NCI-H187 treated with DMSO at 0.1 percent for 48 hours (cell line): ENCODE measurements around the gene SRPRA.
"Not testable (repeated sequence)": the region's sequence is repeated elsewhere in the genome, so short reads cannot be mapped to it uniquely, and the experiment has no call there.

ENCODE experiments used
- DNase-seq: peaks from one replicate; lab custom pipeline; 2025; lab: John Stamatoyannopoulos, UW

SRPRA gene

DNA sequence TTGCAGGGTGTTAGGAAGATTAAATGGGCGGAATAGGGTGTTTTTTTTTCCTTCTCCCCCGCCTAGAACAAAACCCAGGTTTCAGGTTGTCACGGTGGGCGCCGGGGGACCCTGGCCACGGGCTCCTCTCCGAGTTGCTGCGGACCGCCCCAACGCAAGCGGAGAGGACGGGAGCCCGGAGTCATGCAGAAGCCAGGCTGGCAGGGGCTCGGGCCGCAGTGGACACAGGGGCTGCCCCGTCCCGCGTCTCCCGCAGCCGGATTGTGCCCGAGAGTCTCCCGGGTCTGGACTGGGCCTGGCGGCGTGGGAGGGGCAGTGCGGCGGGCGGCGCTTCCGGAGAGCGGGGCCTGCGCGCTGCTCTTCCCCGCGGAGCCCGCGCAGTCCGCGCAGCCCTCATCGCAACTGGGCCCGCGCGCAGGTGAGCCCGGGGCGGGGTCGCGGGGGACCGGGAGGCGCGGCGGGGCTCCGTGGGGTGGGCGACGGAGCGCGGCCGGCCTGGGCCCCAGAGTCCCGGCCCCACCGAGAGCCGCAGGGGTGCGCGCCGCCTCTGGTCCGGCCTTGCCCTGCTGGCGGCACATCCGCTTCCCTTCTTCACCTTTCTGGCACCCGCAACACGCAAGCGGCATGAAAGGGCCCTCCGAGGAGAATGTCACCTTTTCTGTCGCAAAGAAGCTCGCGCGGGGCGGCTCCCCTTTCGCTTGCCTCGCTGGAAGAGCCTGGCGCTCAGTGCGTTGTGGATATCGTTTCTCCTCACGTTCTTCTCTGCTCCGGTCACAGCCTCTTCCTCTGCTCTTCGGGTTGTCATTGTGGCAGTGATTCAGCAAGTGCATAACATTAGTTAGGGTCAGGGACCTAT lies 14.3 kb upstream of the SRPRA start, which contains the start of gene TIRAP:
Gene TIRAP (plus strand): TSS at position 358 of the 856 bp plus-strand sequence. CDS start 7,802 bp downstream, outside the sequence.
- no peak for DNase-seq

DNA sequence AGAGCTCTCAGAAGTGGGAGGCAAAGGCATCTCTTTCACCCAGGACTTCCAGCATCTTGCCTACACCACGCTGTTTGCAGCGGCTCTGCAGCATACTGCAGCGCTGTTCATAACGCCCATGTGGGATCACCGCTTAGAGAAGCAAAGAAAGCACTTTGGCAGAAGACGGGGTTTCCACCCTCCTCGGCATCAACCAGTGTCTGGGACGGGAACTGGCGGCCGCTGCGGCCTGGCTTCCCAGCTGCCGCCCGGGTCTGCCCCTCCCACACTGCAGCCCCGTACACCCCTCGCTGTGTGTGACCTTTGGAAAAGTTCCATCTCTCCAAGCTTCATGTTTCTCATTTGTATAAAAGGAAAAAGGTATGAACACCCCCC lies 13.7 kb upstream of the SRPRA start:
- DNase-seq, result no peak

DNA sequence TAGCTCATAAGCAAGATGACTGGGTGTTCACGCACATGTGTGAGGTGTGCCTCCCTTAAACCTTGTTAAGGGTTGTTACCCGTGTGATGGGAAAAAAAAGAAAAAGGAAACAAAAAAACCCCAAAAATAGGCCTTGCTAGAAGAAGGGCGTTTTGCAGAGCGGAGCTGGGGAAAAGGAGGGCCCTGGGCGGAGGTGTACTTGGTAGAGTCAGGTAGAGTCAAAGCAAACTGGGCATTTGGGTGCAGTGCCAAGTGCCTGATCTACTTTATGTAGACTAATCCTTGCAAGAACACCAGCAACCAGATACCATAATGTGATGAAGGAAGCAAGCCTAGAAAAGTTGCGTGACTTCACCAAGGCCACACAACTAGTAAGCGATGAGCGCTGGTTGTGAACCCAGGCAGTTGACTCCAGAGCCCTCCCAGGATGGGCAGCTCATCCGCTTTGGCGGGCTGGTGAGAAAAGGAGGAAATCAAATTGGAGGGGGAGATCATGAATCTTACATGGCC lies 13.0 kb upstream of the SRPRA start:
- no peak for DNase-seq

DNA sequence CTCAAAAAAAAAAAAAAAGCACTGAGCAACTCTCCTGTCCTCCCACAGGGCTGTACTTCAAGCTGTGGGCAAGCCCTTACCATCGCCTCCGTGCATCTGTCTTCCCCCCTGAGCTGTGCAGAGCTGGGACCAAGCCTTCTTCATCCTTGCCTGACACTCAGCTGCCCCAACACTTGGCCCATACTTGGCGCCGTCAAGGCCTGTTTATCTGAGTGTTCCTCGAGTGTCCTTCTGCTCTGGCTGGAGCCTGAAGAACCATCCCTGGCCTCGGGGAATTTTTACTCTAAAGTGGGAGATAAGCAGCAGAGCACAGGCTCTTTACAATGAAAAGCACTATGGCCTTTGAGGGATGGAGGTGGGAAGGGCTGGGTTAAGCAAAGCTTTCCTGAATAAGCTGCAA lies 12.6 kb upstream of the SRPRA start:
- DNase-seq, result no peak

DNA sequence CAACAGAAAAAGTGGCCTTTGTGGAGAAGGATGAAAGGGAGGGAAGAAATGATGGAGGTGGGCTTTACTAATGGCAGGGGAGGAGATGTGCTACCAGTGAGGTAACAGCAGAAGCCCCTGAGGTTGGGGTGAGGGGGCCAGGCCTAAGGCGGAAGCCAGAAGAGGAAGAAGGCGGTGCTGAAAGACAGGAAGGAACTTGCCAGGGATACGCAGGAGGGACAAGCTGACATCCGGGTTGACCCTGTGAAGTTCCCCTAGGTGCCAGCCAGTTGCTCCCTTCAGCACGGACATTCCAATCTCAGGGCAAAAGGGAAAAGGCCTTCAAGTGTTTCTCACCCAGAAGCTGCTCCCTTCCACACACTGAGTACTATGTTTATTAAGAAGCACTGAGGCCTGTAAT lies 11.9 kb upstream of the SRPRA start:
- no peak for DNase-seq

DNA sequence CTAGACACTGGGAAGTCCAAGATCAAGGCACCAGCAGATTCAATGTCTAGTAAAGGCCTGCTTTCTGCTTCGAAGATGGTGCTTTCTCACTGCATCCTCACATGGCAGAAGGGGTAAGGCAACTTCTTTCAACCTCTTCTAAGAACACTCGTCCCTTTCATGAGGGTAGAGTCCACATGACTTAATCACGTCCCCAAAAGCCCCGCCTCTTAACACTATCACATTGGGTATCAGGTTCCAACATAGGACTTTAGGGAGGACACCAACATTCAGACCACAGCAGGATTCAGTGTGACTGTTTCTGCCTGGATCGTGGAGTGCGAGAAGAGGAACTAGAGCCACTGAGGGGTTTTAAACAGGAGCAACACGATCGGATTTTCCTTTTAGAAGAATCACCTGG lies 10.5 kb upstream of the SRPRA start:
- no peak for DNase-seq

DNA sequence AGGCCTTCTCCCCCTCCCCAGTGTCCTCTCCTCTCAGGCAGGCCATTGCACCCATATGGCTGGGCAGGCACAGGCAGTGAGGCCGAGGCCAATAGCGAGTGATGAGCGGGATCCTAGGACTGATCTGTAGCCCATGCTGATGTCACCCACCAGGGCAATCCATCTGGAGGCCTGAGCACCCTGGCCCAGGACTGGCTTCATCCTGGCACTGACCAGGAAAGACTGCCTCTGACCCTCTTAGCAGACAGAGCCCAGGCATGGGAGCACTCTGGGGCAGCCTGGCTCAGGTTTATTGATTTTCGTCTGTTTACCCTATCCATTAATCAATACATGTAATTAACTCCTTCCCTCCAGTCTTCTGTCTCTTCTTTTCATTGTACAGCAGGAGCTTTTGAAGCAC lies 9.1 kb upstream of the SRPRA start:
- DNase-seq, result no peak

DNA sequence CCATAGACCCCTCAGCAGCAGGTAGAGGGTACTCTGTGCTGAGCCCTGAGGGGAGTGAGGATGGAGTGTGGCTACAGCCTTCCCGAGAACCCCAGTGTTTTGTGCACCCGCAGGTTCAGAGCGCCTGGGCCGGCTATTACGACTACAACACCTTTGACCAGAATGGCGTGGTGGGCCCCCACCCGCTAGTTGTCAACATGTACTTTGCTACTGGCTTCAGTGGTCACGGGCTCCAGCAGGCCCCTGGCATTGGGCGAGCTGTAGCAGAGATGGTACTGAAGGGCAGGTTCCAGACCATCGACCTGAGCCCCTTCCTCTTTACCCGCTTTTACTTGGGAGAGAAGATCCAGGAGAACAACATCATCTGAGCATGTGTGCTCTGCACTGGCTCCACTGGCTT lies 8.6 kb upstream of the SRPRA start:
- DNase-seq, result no peak

DNA sequence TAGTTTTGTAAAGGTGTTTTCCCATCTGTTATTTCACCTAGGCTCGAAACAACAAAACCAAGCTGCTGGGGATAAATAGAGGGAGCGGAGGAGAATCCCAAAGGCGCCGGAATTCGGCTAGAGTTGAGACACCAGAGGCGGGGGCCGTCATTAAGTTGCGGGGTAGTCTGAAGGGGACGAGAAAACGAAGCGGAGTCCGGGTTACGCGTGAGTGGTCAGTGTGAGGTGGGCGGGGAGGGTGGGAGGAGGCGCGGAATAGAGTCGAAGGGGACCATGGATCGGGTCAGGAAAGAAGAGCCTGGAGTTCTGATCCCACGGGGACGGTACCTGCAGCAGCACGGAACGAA lies 361 bp downstream of the SRPRA start:
- DNase-seq, result no peak

DNA sequence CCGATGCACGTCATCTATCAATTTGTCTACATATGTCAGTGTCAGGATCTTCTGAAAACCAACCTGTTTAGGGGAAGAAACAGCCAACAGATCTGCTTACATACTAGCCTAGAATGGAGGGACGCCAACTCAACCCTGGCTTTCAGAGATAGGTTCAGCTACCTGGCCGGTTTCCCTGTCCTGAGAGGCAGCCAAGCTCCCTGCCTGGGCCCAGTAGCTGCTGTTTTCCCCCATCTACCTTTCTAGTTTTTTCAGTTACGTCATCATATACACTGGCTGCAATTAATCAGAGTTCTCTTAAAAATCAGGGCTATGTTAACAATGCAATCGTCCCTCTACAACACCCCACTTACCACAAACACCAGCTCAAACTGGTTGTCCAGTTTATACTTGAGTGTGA lies 1.0 kb downstream of the SRPRA start:
- DNase-seq, result no peak

DNA sequence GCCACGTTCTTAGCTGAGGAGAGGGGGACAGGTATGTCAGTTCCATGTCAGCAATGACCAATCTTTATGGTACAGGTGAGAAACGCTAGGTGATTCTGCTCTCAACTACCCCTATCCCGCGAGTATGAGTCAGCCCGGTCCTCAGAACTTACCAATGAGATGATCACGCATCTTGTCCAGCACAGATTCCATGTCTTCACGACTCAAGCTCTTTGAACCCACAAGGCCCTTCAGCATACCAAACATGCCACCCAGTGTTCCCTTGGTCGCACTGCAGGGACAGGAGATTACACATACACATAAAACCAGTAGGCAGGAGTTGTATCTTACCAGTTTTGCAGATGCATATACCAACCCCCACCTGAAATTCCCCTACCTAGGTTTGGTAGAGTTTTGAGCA lies 2.9 kb downstream of the SRPRA start:
- no peak for DNase-seq

DNA sequence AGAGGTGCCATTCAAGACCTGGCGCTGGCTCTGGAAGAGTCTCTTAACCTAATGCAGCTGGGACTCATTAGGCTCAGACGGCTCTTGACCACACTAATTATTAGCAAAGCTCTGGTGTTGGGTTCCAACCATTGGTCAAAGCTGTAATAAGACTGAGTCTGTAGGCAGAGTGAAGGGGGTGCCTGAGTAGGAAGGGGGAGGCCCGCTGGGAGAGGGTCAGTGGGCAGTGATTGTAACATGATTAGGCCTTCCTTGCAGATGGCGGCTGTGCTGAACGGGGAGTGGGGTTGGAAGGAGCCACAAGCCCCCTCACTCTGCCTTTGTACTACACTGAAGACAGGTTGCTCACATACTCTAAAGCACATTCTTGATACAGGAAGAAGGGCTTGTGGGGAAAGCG lies 5.2 kb downstream of the SRPRA start:
- DNase-seq, result no peak

DNA sequence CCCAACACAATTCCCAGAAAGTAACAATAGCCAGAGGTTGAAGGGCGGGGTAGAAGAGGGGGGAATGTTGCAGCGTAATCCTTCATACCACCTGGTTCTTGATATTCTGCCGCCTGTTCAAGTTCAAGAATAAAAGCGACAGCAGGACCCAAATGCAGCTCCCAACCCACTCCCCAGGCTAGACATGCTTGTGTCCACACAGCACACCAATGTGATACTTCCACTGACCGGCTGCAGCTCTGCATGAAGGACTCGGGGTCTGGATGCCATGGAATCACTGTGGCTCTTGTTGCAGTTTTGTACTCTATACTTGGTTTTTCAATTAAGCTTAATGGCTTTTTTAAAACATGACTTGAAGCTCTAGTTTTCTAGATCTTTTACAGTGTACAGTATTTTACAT lies 6.5 kb downstream of the SRPRA start:
- no peak for DNase-seq

DNA sequence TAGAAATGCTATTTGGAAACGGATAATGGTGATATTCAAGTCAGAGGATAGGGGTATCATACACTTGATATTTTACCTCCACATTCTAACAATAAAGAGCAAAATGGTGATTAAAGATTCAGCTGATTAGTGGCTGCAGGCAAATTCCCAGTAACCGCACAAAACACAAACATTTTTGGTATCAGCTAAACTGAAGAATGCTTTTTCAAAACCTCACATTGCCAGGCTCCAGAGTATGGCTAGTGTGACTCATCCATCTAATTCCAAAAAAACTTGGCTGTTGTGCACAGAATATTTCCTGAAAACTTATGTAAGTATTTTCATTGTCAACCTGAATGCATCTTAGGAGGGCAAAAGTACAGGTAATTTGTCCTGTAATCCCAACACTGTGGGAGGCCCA lies 10.9 kb downstream of the SRPRA start:
- no peak for DNase-seq

DNA sequence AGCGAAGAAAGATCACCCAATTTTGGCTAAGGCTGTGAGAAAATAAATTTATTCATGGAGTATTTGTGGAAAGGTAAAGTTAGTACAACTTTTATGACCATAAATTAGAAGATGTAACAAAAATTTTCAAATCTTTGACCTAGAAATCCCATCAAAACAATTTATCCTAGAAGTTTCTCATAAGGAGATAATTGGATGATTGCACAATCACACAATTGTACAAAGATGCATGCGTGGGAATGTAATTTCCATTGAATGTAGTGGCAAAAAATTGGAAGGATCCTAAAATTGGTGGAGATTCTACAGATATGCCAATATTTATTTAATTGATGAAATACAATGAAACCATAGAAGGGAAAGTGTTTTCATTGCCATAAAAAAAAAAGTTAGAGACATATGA lies 11.6 kb downstream of the SRPRA start:
- DNase-seq, result no peak

DNA sequence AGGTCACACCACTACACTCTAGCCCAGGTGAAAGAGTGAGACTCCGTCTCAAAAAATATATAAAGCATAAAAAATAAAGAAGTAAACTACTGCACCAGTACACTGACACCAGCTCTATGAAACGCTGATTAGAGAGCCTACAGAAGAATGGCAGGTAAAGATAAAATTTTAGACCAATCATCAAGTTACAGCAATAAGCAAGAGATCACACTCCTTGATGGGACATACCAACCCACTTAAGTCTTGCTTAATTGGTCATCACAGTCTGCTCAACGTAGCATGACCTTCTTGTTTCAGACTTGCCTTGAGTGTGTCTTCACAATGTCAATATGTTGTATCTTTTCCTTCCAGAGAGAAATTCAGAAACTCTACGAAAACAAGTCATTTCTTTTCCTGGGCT lies 12.5 kb downstream of the SRPRA start:
- DNase-seq, result no peak

DNA sequence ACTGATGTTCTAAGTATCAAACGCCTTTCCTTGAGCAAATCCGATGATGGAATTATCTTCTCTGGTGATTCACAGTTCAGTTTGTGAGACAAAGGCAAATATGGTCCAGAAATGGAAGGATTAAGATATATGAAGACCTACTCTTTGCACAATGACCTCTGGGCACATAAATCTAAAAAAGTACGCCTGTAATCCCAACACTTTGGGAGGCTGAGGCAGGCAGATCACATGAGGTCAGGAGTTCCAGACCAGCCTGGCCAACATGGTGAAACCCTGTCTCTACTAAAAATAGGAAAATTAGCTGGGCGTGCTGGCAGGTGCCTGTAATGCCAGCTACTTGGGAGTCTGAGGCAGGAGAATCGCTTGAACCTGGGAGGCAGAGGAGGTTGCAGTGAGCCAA lies 13.2 kb downstream of the SRPRA start:
- DNase-seq, result not testable (repeated sequence)

DNA sequence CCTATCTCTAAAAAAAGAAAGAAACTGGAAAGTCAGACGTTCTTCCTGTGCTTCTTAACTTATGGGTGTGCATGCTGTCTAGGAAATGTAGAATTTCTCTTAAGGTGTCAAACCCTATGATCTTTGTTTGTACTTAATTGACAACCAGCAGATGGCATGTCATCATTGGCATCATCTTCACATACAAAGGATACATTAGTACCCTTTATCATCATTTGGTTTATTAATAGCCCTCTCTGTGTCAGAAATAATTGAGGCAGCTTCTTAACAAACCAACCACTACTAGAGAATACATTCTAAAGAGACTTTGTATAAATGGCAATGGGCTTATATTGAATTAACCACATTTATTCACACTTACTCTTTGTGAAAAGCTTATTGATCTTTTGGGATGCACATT lies 13.9 kb downstream of the SRPRA start:
- DNase-seq, result no peak

DNA sequence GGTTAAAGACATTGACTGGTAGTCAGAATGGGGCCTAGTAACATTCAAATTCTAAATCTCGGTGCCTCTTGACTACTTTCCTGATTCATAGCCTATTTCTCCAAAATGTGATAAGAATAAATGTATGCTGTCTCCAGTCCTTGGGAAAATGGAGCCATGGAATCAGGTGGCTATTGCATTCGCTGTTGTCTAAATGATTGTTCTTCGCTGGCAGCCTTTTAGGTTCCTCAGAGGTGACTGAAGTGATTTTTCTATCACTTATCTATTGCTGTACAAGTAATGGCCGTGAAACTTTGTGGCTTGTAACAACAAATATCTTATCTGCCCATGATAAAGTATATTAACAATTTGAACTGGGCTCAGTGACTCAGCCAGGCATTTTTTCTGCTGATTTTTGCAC lies 15.4 kb downstream of the SRPRA start:
- DNase-seq, result no peak

DNA sequence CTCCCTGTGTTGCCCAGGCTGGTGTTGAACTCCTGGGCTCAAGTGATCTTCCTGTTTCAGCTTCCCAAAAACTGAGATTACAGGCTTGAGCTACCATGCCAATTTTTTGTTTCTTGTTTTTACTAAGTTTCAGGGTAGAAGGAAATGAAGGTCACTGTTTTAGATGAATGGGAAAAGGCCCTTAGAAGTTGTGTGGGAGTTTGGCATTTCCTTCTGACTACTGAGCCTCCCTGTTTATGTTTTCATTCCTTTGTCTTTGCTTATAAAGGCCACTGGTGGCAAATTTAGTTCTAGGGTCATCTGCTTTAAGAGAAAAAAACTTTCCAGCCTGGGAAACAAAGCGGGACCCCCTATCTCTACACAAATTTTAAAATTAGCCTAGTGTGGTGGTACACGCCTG lies 22.1 kb downstream of the SRPRA start:
- DNase-seq, result no peak

DNA sequence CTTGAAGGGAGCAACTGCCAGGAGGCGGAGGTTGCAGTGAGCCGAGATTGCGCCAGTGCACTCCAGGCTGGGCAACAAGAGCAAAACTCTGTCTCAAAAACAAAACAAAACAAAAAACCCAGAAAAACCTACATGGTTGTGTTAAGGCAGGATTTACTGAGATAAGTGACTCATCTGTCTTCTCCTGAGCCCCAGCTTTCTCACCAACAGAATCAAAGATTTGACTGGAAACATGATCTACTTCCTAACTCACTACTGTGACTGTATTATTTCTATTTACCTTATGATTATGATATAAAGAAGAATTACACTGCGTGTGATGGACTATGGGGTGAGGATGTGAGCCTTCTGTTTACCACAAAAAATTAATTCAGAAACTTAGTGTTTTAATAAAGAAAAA lies 35.3 kb downstream of the SRPRA start:
- DNase-seq, result no peak

DNA sequence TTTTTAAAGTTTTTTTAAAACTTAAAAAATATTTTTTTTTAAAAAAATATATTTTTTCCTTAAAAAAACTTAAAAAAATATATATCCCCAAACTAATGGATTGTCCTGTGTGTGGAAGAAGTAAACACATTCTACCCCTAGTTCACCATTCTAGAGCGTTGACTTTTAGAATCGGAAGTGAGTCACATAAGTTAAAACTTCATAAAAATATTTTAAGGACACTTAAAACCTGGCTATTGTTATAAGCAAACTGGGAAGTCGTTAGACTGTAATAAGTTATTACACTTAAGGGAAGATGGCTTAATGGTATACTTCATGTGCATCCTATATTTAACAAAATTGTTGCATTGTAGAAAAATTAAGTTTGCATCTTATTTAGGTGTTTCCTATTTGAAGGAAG lies 36.0 kb downstream of the SRPRA start:
- DNase-seq, result no peak

DNA sequence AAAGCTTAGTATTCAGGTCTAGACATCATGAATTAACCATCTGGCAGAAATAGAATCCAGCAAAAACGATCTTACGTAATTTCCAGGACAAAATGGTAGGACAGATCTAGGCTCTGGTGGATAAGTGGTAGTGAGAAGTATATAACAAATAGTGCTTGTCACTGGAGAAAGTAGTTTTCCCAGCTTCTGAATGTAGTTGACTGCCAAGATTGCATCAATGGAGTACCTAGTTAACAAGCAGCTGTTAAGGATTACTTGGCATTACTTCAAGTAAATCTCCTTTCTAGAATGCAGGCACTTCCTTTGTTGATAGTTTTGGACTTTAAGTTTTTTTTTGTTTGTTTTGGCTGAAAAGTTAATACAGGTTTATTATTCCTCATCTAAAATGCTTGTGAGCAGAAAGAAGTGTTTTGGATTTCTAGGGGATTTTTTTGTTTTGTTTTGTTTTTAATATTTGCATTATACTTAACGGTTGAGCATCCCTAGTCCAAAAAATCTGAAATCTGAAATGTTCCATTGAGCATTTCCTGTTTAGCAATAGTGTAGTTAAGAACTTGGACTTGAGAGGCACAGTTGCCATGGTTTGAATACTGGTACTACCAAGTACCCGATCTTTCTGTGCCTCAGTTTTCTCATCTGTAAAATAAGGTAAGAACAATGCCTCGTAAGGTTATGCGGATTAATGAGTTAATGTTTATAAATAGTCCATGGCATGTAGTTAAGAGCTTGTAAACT lies 36.8 kb downstream of the SRPRA start:
- DNase-seq, result no peak
